NCI-H82 treated with DMSO at 0.1 percent for 48 hours (cell line): Measurements from ENCODE around the gene ACTN1.

Experiments used
- DNase-seq: peaks from one replicate; lab custom pipeline; 2025; ENCODE audit not compliant: unreplicated experiment; lab: John Stamatoyannopoulos, UW

The ACTN1 gene

GRCh38 chr14:68970038-68970612, 9.0 kb downstream of the ACTN1 start:
- DNase-seq, result no peak

- DNase-seq, result no peak
Measured at GRCh38 chr14:68969278-68970033, 9.6 kb downstream of the ACTN1 start.

GRCh38 chr14:68968721-68969120, 10.4 kb downstream of the ACTN1 start:
- DNase-seq, result peak; percentile 6

- no peak for DNase-seq
Measured at GRCh38 chr14:68968051-68968450, 11.1 kb downstream of the ACTN1 start.

GRCh38 chr14:68967459-68967940, 11.6 kb downstream of the ACTN1 start:
- no peak for DNase-seq

- no peak for DNase-seq
Measured at GRCh38 chr14:68966872-68967301, 12.2 kb downstream of the ACTN1 start.

- DNase-seq, result no peak
Measured at GRCh38 chr14:68965261-68965761, 13.8 kb downstream of the ACTN1 start.

GRCh38 chr14:68964300-68965093, 14.6 kb downstream of the ACTN1 start:
- no peak for DNase-seq

- peak; percentile 10 for DNase-seq
Measured at GRCh38 chr14:68962681-68963080, 16.4 kb downstream of the ACTN1 start.

- DNase-seq, result no peak
Measured at GRCh38 chr14:68961781-68962584, 17.1 kb downstream of the ACTN1 start.

GRCh38 chr14:68961361-68961760, 17.7 kb downstream of the ACTN1 start:
- no peak for DNase-seq

GRCh38 chr14:68960123-68960522, 19.0 kb downstream of the ACTN1 start:
- DNase-seq, result no peak

GRCh38 chr14:68959035-68959434, 20.1 kb downstream of the ACTN1 start:
- no peak for DNase-seq

GRCh38 chr14:68958553-68958952, 20.5 kb downstream of the ACTN1 start:
- no peak for DNase-seq

GRCh38 chr14:68957775-68958174, 21.3 kb downstream of the ACTN1 start:
- DNase-seq, result no peak

GRCh38 chr14:68956724-68957123, 22.4 kb downstream of the ACTN1 start:
- no peak for DNase-seq

GRCh38 chr14:68955851-68956179, 23.3 kb downstream of the ACTN1 start:
- no peak for DNase-seq

GRCh38 chr14:68955164-68955850, 23.8 kb downstream of the ACTN1 start:
- no peak for DNase-seq

GRCh38 chr14:68953196-68953555, 25.9 kb downstream of the ACTN1 start:
- no peak for DNase-seq

GRCh38 chr14:68952531-68953195, 26.4 kb downstream of the ACTN1 start:
- peak; percentile 56 for DNase-seq
